Measurements from ENCODE around the gene ACOT8.

- TF ChIP-seq MAFK (IDR thresholded peaks at IDR 0.05; ENCODE audit: low read length) (no peak), CEBPB (tag; IDR thresholded peaks at IDR 0.05) (no peak), MTA1 (IDR thresholded peaks at IDR 0.05; ENCODE audit: borderline replicate concordance) (no peak), SRSF1 (IDR thresholded peaks at IDR 0.05; ENCODE audit: low read depth, low read length) (no peak), ZNF639 (CRISPR knock-in tag; conservative IDR thresholded peaks at IDR 0.05 in 1 of 2, IDR thresholded peaks at IDR 0.05 in 1 of 2) (no peak)
Measured at GRCh38 chr20:45883100-45883469, 25.9 kb upstream of the ACOT8 start.

Data from K562 (cell line).